A549 (cell line): ENCODE results near the gene NEUROD4.

Source experiments
- BCL3 ChIP-seq: fragments of >200 bp; sonication (Bioruptor Twin); formaldehyde crosslinking; IDR thresholded peaks from 3 replicates; pipeline ENCODE4 v1.6.1; 2016
- CTCF ChIP-seq: fragments of >200 bp; sonication (Bioruptor Twin); formaldehyde crosslinking; IDR thresholded peaks from 3 replicates; pipeline ENCODE4 v1.5.1; 2016
- KDM1A ChIP-seq: fragments of 200-600 bp; sonication (generic); IDR thresholded peaks from 2 replicates; pipeline ENCODE4 v1.6.1; 2016; ENCODE audit warnings: low read depth, mild to moderate bottlenecking
- MAZ ChIP-seq: fragments of 150-350 bp; IDR thresholded peaks from 2 replicates; pipeline ENCODE4 v1.6.1; 2014; ENCODE audit warnings: antibody characterized with exemption, low read depth, low read length, borderline replicate concordance
- NFE2L2 ChIP-seq: fragments of 150-350 bp; conservative IDR thresholded peaks from 2 replicates; pipeline ENCODE4 v1.6.1; 2014; ENCODE audit warnings: low read length
- TF ChIP-seq, protein P1 (sequence below): fragments of 450-650 bp; IDR thresholded peaks from 2 replicates; pipeline ENCODE4 v1.6.1; 2014; ENCODE audit warnings: antibody characterized with exemption
- TF ChIP-seq, protein P2 (sequence below): IDR thresholded peaks from 2 replicates; pipeline ENCODE4 v1.6.1; 2012

GRCh38 chr12:55061024-55061423 is 41.2 kb downstream of the NEUROD4 start:
- TF ChIP-seq CTCF (no peak), NFE2L2 (no peak), MAZ (no peak), BCL3 (no peak), KDM1A (no peak)
- TF ChIP-seq, protein P1, sequence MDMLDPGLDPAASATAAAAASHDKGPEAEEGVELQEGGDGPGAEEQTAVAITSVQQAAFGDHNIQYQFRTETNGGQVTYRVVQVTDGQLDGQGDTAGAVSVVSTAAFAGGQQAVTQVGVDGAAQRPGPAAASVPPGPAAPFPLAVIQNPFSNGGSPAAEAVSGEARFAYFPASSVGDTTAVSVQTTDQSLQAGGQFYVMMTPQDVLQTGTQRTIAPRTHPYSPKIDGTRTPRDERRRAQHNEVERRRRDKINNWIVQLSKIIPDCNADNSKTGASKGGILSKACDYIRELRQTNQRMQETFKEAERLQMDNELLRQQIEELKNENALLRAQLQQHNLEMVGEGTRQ = no peak
- TF ChIP-seq, protein P2, sequence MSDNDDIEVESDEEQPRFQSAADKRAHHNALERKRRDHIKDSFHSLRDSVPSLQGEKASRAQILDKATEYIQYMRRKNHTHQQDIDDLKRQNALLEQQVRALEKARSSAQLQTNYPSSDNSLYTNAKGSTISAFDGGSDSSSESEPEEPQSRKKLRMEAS = no peak
